Adrenal gland (tissue), 12 donors: ENCODE measurements around the gene TUBA1A. TPM values are rescaled to one million over a fixed set of nuclear protein-coding genes. Genes with fewer than 3 reads are reported as not detected.
"Not testable (repeated sequence)": the region's sequence is repeated elsewhere in the genome, so short reads cannot be mapped to it uniquely, and the experiment has no call there.

Experiments used
- DNase-seq, 7 donors: peaks; one replicate each; pipeline ENCODE4 v3.0.0-alpha.2; 2019 to 2020
- H3K27ac ChIP-seq, 5 donors: fragments of 200-600 bp; sonication (generic) in 4 of 5; 1 replicate in 3 of 5; 2 replicates in 2 of 5; pipeline versions ENCODE4 v1.5.1 to v1.8.0; 2016 to 2020; ENCODE audit warnings: mild to moderate bottlenecking in 1 of 5
- H3K27me3 ChIP-seq: fragments of 200-600 bp; 2 replicates; pipeline ENCODE4 v1.8.0; 2021
- H3K36me3 ChIP-seq, 2 donors: fragments of 200-600 bp; replicated peaks in 1 of 2; 1 replicate in 1 of 2; 2 replicates in 1 of 2; pipeline versions ENCODE4 v1.5.1 to v1.8.0; 2018 to 2022
- H3K4me1 ChIP-seq, 2 donors: fragments of 200-600 bp; replicated peaks in 1 of 2; 1 replicate in 1 of 2; 2 replicates in 1 of 2; pipeline versions ENCODE4 v1.5.1 to v1.8.0; 2018 to 2021
- H3K4me3 ChIP-seq, 4 donors: fragments of 200-600 bp; sonication (generic) in 3 of 4; one replicate each; pipeline ENCODE4 v1.5.1; 2016 to 2018
- H3K9me3 ChIP-seq, 3 donors: fragments of 200-600 bp; sonication (generic) in 1 of 3; replicated peaks in 1 of 3; 1 replicate in 2 of 3; 2 replicates in 1 of 3; pipeline versions ENCODE4 v1.5.1 to v1.8.0; 2016 to 2021
- POLR2A ChIP-seq, 2 donors: fragments of 450-650 bp; IDR thresholded peaks; one replicate each; pipeline ENCODE4 v1.6.1; 2017; ENCODE audit warnings: antibody characterized with exemption in 2 of 2, mild to moderate bottlenecking in 2 of 2, moderate library complexity in 1 of 2
- WGBS, 4 donors: extraction: QIAGEN DNeasy Blood & Tissue Kit in 2 of 4; methylation state at CpG; one replicate each; pipeline versions ENCODE4 v1.1.5 to v1.1.7; 2013 to 2017; 5-methylcytosine and 5-hydroxymethylcytosine counted together
- intact Hi-C, 2 donors: fragments of 100-400 bp; cut with DNase I; formaldehyde crosslinking; loops; one replicate each; pipeline versions ENCODE4 v1.14.1 to v1.15.0; 2022 to 2023
- polyA plus RNA-seq, 3 donors: library from polyadenylated mRNA; stranded (reverse); fragments of 200-250 nt in 2 of 3; fragments of 350-450 nt in 1 of 3; fragmentation: Illumina TruSeq in 1 of 3; extraction: RNeasy Lipid Tissue Mini Kit (QIAGEN cat#74804) in 1 of 3; gene quantifications; one replicate each; pipeline ENCODE4 v1.2.3, GENCODE V29; 2013 to 2014
- total RNA-seq, 9 donors: library from RNA; depleted of rRNA in 4 of 9; stranded (reverse); fragments of >200 nt in 4 of 9; fragments of 120-200 nt in 1 of 9; fragmentation: NEBNext Ultra II Directional in 1 of 9; extraction: Animal tissue kit (Norgen Biotek cat#: 25700) in 1 of 9; gene quantifications; one replicate each; pipeline versions ENCODE4 v1.1.0 to v1.2.4, GENCODE V29; 2013 to 2023
- TF ChIP-seq, protein P1 (sequence below), 6 experiments: fragments of 450-650 bp in 4 of 6; fragments of 200-600 bp in 2 of 6; sonication (generic) in 1 of 6; IDR thresholded peaks; 1 replicate in 5 of 6; 2 replicates in 1 of 6; pipeline versions ENCODE4 v1.5.1 to v1.8.0; 2016 to 2021; ENCODE audit warnings: antibody characterized with exemption in 6 of 6, mild to moderate bottlenecking in 2 of 6, moderate library complexity in 1 of 6
- donor health status: healthy with polysubstance abuse.
- donor health status: Bipolar disorder and iron deficiency.
- donor health status: DM: yes; HTN: yes; CAD: no.
- donor health status: DM: no; HTN: no; CAD: no.
- donor health status: DM: no; HTN: no; CAD: no.
- donor health status: DM: yes; HTN: yes; CAD: no.

TUBA1A gene
- total and polyA plus RNA-seq, 12 donors: 59.1 to 315 (median 144) TPM

DNA sequence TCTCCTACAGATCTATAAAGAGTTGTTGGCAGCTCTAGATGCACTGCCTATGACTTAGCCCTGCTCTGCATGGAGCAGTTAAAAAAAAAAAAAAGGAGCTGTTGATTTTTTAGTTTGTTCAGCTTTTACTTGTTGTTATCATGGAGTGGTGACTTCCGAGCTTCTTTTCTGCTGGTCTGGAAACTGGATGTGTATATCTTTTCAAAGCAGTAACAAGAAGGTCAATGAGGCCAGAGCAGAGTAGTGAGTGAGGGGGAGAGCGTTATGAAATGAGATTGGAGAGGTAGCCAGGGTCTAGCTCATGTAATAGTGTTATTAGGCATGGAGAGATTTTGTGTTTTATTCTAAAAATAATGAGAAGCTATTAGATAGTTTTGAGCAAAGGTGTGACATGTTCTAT lies 44.5 kb downstream of the TUBA1A start:
- TF ChIP-seq POLR2A (IDR thresholded peaks at IDR 0.05): no peak
- TF ChIP-seq, protein P1, sequence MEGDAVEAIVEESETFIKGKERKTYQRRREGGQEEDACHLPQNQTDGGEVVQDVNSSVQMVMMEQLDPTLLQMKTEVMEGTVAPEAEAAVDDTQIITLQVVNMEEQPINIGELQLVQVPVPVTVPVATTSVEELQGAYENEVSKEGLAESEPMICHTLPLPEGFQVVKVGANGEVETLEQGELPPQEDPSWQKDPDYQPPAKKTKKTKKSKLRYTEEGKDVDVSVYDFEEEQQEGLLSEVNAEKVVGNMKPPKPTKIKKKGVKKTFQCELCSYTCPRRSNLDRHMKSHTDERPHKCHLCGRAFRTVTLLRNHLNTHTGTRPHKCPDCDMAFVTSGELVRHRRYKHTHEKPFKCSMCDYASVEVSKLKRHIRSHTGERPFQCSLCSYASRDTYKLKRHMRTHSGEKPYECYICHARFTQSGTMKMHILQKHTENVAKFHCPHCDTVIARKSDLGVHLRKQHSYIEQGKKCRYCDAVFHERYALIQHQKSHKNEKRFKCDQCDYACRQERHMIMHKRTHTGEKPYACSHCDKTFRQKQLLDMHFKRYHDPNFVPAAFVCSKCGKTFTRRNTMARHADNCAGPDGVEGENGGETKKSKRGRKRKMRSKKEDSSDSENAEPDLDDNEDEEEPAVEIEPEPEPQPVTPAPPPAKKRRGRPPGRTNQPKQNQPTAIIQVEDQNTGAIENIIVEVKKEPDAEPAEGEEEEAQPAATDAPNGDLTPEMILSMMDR (IDR thresholded peaks at IDR 0.05): no peak
- no peaks in the 10 kb centered on the region for H3K27me3 ChIP-seq
- H3K9me3 ChIP-seq: no peaks in the 10 kb centered on the region
- H3K4me3 ChIP-seq: no peak overlapping the region
- H3K36me3 ChIP-seq: no peaks in the 10 kb centered on the region
- intact Hi-C loops: no loop called here
- no peaks in the 10 kb centered on the region for H3K4me1 ChIP-seq
- 81 to 95% (median 87%) methylated on average over 2 of the region's 2 CpGs for WGBS, 4 donors
- no peak for DNase-seq
- no peak overlapping the region for H3K27ac ChIP-seq

DNA sequence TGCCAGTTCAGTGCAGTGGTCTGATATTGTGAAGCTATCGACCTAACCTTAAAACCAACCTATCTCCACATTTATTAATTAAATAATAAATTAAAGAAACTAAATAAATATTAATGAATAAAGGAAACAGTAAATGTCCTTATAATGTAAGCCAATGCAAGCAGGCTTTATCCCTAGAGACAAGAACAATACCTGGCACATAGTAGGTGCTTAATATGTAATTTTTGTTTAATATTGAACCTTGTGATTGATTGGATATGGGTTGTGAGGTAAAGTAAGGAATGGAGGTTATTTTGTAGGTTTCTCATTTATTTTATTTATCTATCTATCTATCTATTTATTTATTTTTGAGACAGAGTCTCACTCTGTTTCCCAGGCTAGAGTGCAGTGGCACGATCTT lies 49.9 kb downstream of the TUBA1A start:
- no peaks in the 10 kb centered on the region for H3K9me3 ChIP-seq
- no peak overlapping the region for H3K4me3 ChIP-seq
- intact Hi-C loops: loop anchor here in 1 of 2 donors (10.0 kb wide), 2 partner anchors 46 to 96 kb away; partner anchors contain the start of gene TUBA1A
- DNase-seq: no peak
- H3K4me1 ChIP-seq: no peaks in the 10 kb centered on the region
- H3K36me3 ChIP-seq: no peaks in the 10 kb centered on the region
- no peaks in the 10 kb centered on the region for H3K27me3 ChIP-seq
- WGBS, 4 donors: 91 to 94% (median 93%) methylated on average over 2 of the region's 2 CpGs
- TF ChIP-seq POLR2A (IDR thresholded peaks at IDR 0.05): no peak
- TF ChIP-seq, protein P1 (IDR thresholded peaks at IDR 0.05): no peak
- no peak overlapping the region for H3K27ac ChIP-seq

DNA sequence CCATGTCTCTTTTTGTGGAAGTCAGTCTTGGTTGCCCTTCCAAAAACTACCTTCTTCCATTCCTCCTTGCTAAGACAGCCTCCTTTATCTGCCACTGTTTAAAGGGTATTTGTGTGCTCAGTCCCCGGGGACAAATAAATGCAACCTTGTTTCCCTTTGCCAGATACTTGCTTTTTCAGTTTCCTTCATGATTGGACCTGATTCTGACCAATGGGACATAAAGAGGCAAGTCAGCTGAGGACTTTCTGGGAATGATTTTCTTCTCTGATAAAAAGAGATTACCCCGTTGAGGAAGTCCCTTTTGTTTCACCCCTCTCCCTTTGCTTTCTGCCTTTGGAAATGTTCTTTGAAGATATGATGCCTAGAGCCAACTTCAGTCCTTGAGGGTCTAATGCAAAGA lies 50.3 kb downstream of the TUBA1A start:
- no peak for DNase-seq
- 59 to 78% (median 70%) methylated on average over 2 of the region's 2 CpGs for WGBS, 4 donors

DNA sequence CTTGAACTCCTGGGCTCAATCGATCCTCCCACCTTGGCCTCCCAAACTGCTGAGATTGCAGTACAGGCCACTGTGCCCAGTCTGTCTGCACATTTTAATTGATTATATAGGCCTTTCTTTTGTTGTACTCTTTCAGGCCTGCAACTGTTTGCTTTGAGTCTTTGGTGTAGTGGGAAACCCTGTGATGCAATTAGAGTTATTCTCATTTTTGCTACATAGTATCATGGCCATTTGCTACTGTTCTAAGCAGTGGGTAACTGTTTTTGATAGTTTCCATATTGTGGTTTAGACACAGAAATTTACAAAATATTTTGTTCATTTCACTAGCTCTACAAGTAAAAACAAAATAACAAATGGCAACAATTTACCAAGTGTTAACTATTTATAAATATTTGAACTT lies 51.4 kb downstream of the TUBA1A start:
- H3K4me1 ChIP-seq: peaks cover 0 to 4% of the 10 kb centered on the region in 2 donors
- H3K4me3 ChIP-seq: no peak overlapping the region
- no peaks in the 10 kb centered on the region for H3K27me3 ChIP-seq
- no peak overlapping the region for H3K27ac ChIP-seq
- WGBS, 4 donors: 85 to 100% (median 97%) methylated on average over 1 of the region's 1 CpG
- no peak for TF ChIP-seq POLR2A (IDR thresholded peaks at IDR 0.05)
- TF ChIP-seq, protein P1 (IDR thresholded peaks at IDR 0.05): no peak
- DNase-seq: no peak
- no peaks in the 10 kb centered on the region for H3K9me3 ChIP-seq
- no peaks in the 10 kb centered on the region for H3K36me3 ChIP-seq
- intact Hi-C loops: loop anchor here in 1 of 2 donors (10.0 kb wide), 2 partner anchors 47 to 97 kb away; partner anchors contain the start of gene TUBA1A

More for the DNA sequence above, 50.3 kb downstream of the TUBA1A start:
- Histone ChIP-seq H3K27me3 (no peaks in the 10 kb centered on the region), H3K4me1 (no peaks in the 10 kb centered on the region), H3K36me3 (no peaks in the 10 kb centered on the region), H3K27ac (no peak overlapping the region), H3K4me3 (no peak overlapping the region), H3K9me3 (no peaks in the 10 kb centered on the region)
- intact Hi-C loops: loop anchor here in 1 of 2 donors (10.0 kb wide), 2 partner anchors 46 to 96 kb away; partner anchors contain the start of gene TUBA1A
- no peak for TF ChIP-seq POLR2A (IDR thresholded peaks at IDR 0.05)
- TF ChIP-seq, protein P1 (IDR thresholded peaks at IDR 0.05): no peak

DNA sequence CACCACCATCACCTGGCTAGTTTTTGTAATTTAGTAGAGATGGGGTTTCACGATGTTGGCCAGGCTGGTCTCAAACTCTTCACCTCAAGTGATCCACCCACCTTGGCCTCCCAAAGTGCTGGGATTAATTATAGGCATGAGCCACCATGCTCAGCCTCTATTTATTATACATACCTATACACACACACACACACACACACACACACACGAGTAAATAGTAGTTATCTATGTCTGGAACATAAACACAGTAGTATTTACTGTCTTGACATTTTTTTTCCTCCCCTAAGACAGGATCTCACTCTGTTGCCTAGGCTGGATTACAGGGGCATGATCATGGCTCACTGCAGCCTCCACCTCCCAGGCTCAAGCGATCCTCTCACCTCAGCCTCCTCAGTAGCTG lies 51.9 kb downstream of the TUBA1A start:
- not testable (repeated sequence) for H3K27ac ChIP-seq, H3K9me3 ChIP-seq, H3K36me3 ChIP-seq, H3K4me3 ChIP-seq, H3K27me3 ChIP-seq, DNase-seq, H3K4me1 ChIP-seq
- 83 to 94% (median 90%) methylated on average over 3 of the region's 3 CpGs for WGBS, 4 donors
- intact Hi-C loops: loop anchor here in 1 of 2 donors (10.0 kb wide), 2 partner anchors 48 to 98 kb away; partner anchors contain the start of gene TUBA1A
